PFSK-1 (cell line): ENCODE data around the gene MTX1.

Experiments used
- FOXP2 ChIP-seq: optimal IDR thresholded peaks from 2 replicates; pipeline ENCODE3; 2011; ENCODE audit warnings: borderline replicate concordance, control low read depth, inconsistent platforms; ENCODE audit not compliant: insufficient read depth; ENCODE audit errors: extremely low read length, extremely low read depth
- POLR2AphosphoS5 ChIP-seq: IDR thresholded peaks from 2 replicates; pipeline ENCODE4 v1.6.1; 2012; ENCODE audit warnings: low read depth, mild to moderate bottlenecking, control low read depth, low read length, moderate library complexity
- REST ChIP-seq, 2 experiments: IDR thresholded peaks; 2 replicates each; pipeline versions ENCODE4 v1.6.1 to v1.8.0; 2011 to 2012; ENCODE audit warnings: low read depth in 2 of 2, low read length in 2 of 2, control low read depth in 1 of 2, inconsistent platforms in 1 of 2, mild to moderate bottlenecking in 1 of 2, moderate library complexity in 1 of 2; ENCODE audit not compliant: insufficient read depth in 1 of 2
- SIN3A ChIP-seq: IDR thresholded peaks from 2 replicates; pipeline ENCODE4 v1.6.1; 2012; ENCODE audit warnings: mild to moderate bottlenecking, low read length, moderate library complexity, borderline replicate concordance; ENCODE audit not compliant: insufficient read depth
- TAF1 ChIP-seq: IDR thresholded peaks from 2 replicates; pipeline ENCODE4 v1.6.1; 2012; ENCODE audit warnings: low read length, control low read depth, borderline replicate concordance; ENCODE audit not compliant: insufficient read depth

Gene MTX1

DNA sequence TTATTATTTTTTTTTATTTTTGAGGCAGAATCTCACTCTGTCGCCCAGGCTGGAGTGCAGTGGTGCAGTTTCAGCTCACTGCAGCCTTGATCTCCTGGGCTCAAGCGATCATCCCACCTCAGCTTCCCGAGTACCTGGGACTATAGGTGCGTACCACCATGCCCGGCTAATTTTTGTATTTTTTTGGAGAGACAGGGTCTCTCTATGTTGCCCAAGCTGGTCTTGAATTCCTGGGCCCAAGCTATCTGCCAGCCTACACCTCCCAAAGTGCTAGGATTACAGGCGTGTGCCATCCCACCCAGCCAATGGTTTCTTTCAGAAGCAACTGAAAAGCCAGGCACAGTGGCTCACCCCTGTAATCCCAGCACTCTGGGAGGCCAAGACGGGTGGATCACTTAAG lies 37.7 kb upstream of the MTX1 start:
- TF ChIP-seq FOXP2, result no peak
- no peak for TF ChIP-seq SIN3A
- no peak for TF ChIP-seq POLR2AphosphoS5
- no peak for TF ChIP-seq TAF1
- no peak for TF ChIP-seq REST (IDR thresholded peaks at IDR 0.05; ENCODE audit: insufficient read depth in 1 of 2, low read depth in 2 of 2, low read length in 2 of 2)

GRCh38 chr1:155171836-155172731 lies 36.4 kb upstream of the MTX1 start:
- TF ChIP-seq TAF1, result no peak
- no peak for TF ChIP-seq POLR2AphosphoS5
- no peak for TF ChIP-seq SIN3A
- TF ChIP-seq FOXP2, result no peak
- no peak for TF ChIP-seq REST (IDR thresholded peaks at IDR 0.05; ENCODE audit: insufficient read depth in 1 of 2, low read depth in 2 of 2, low read length in 2 of 2)

DNA sequence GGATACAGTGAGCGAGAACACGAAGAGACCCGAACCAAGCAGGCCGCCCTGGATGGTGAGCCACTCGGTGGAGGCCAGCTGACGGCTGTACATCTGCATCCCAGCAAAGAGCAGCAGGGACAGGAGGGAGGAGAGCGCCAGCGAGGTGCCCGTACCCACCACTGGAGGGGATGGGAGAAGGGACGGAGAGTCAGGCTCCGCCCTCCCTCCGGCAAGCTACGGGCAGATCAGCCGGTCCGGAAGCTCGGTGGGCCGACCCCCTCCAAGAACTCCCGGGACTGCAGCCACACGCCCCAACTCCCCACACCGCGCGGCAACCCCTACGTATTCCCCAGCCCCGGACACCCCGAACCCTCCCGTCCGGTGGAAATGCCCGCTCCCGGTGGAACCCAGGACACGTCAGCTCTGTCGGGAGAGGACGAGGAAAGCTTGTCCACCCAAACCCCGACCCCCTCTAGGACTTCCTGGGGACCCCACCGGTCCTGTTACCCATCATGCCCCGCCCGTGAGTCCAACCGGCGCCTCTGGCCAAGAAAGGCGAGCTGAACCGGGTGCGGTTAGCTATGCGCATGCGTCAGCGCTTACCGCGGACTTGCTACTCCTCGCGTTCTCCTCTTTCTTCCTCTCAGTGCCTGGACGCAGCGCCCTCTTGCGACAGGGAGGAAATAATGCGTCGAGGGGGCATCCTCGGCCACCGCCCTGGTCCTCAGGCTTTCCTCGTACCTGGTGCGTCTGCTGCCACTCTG lies 35.6 kb upstream of the MTX1 start, which contains the start of gene KRTCAP2:
TSS of gene KRTCAP2 (minus strand) at position 573 of the 746 bp plus-strand sequence. CDS start at position 493, 80 bp downstream.
- TF ChIP-seq FOXP2, result no peak
- TF ChIP-seq REST (IDR thresholded peaks at IDR 0.05; ENCODE audit: insufficient read depth in 1 of 2, low read depth in 2 of 2, low read length in 2 of 2), result peak; percentile 43 to 47; a peak in 1 of 4 replicates
- TF ChIP-seq TAF1, result peak; percentile 84
- no peak for TF ChIP-seq SIN3A
- TF ChIP-seq POLR2AphosphoS5, result peak; percentile 95

GRCh38 chr1:155173478-155174323 lies 34.8 kb upstream of the MTX1 start, which contains the start of gene TRIM46:
TRIM46 (plus strand) TSS chr1:155173849; CDS start chr1:155173967, 118 bp downstream.
- no peak for TF ChIP-seq TAF1
- no peak for TF ChIP-seq SIN3A
- no peak for TF ChIP-seq POLR2AphosphoS5
